Nephron progenitor cell (in vitro differentiated cells): ENCODE data around the gene DIRAS1.

Experiments
- DNase-seq: peaks from one replicate; pipeline ENCODE4 v3.0.0; 2021
- H3K27ac Mint-ChIP-seq: 2 replicates; pipeline ENCODE4 v1.8.0; 2021; ENCODE audit warnings: mild to moderate bottlenecking, moderate library complexity, mixed read lengths
- H3K27me3 Mint-ChIP-seq: 2 replicates; pipeline ENCODE4 v1.8.0; 2021; ENCODE audit warnings: mild to moderate bottlenecking, low read depth, mixed read lengths; ENCODE audit not compliant: poor library complexity
- H3K36me3 Mint-ChIP-seq: 2 replicates; pipeline ENCODE4 v1.8.0; 2021; ENCODE audit warnings: low read depth, mixed read lengths
- H3K4me1 Mint-ChIP-seq: 2 replicates; pipeline ENCODE4 v1.8.0; 2021; ENCODE audit warnings: mixed read lengths
- H3K4me3 Mint-ChIP-seq: 2 replicates; pipeline ENCODE4 v1.8.0; 2021; ENCODE audit warnings: mild to moderate bottlenecking, moderate library complexity, mixed read lengths
- H3K9me3 Mint-ChIP-seq: 2 replicates; pipeline ENCODE4 v1.8.0; 2021; ENCODE audit warnings: mild to moderate bottlenecking, moderate library complexity, mixed read lengths
- TF ChIP-seq, protein P1 (sequence below): fragments of 200-600 bp; sonication (generic); IDR thresholded peaks from 2 replicates; pipeline ENCODE4 v1.5.0; 2021; ENCODE audit warnings: antibody characterized with exemption

The DIRAS1 gene

DNA sequence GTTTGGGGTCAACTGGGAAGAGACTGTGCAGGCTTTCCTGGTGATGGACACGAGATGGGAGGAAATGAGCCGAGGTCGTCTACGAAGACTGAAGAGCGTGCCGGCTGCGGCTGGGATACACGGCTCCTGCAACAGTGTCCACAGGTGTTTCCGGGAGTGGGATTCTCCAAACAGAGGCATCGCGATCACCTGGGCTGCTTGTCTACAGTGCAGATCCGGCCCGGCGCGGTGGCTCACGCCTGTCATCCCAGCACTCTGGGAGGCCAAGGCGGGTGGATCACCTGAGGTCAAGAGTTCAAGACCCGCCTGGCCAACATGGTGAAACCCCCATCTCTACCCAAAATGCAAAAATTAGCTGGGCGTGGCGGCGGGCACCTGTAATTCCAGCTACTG is 30.3 kb upstream of the DIRAS1 start:
- H3K36me3 Mint-ChIP-seq, result peaks cover 11% of the 10 kb centered on the region
- H3K27ac Mint-ChIP-seq, result no peak overlapping the region
- TF ChIP-seq, protein P1, sequence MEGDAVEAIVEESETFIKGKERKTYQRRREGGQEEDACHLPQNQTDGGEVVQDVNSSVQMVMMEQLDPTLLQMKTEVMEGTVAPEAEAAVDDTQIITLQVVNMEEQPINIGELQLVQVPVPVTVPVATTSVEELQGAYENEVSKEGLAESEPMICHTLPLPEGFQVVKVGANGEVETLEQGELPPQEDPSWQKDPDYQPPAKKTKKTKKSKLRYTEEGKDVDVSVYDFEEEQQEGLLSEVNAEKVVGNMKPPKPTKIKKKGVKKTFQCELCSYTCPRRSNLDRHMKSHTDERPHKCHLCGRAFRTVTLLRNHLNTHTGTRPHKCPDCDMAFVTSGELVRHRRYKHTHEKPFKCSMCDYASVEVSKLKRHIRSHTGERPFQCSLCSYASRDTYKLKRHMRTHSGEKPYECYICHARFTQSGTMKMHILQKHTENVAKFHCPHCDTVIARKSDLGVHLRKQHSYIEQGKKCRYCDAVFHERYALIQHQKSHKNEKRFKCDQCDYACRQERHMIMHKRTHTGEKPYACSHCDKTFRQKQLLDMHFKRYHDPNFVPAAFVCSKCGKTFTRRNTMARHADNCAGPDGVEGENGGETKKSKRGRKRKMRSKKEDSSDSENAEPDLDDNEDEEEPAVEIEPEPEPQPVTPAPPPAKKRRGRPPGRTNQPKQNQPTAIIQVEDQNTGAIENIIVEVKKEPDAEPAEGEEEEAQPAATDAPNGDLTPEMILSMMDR, result no peak
- H3K4me3 Mint-ChIP-seq, result no peak overlapping the region
- no peaks in the 10 kb centered on the region for H3K4me1 Mint-ChIP-seq
- H3K9me3 Mint-ChIP-seq, result no peaks in the 10 kb centered on the region
- H3K27me3 Mint-ChIP-seq, result peaks cover 22% of the 10 kb centered on the region
- no peak for DNase-seq

DNA sequence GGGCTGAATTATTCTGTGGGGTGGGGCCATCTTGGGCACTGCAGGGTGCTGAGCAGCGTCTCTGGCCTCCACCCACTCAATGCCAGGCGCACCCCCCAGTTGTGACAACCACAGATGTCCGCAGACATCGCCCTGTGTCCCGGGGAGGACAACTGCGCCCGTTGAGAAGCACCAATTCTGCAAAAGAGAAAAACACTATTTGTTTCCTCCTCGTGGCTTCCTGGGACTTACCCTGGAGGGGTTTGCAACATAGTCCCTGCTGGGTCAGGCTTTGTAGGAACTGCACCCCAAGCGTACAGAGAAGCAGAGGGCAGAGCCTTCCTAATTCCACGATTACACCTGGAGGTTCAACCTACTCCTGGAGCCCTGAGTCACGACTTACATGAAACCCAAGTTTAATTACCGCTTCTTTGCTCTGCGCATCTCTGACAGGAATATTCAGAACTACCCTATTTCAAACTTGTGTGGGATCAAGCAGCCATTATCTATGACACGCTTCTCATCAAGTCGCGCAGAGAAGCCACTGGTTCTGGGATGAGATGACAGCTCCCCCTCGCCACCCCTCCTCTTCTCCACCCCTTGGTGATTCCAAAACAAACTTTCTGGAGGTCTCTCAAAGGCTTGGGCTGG is 29.8 kb upstream of the DIRAS1 start:
- H3K4me1 Mint-ChIP-seq, result no peaks in the 10 kb centered on the region

DNA sequence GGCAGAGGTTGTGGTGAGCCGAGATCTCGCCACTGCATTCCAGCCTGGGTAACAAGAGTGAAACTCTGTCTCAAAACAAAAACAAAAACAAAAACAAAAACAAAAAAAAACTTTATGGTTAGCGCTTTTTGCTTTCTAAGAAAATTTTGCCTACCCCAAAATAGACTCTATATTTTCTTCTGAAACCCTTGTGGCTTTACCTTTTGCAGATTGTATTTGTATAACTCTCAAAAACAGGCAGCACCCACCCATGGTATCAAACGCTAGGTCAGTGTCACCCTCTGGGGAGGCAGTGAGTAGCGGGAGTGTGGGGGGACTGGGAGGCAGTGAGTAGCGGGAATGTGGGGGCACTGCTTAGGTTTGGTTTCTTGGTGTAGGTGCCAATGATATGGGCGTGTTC is 26.2 kb upstream of the DIRAS1 start:
- H3K4me3 Mint-ChIP-seq, result no peak overlapping the region
- H3K4me1 Mint-ChIP-seq, result no peaks in the 10 kb centered on the region
- no peak for DNase-seq
- H3K36me3 Mint-ChIP-seq, result no peaks in the 10 kb centered on the region
- H3K9me3 Mint-ChIP-seq, result no peaks in the 10 kb centered on the region
- TF ChIP-seq, protein P1, result no peak
- H3K27me3 Mint-ChIP-seq, result peaks cover 60% of the 10 kb centered on the region
- H3K27ac Mint-ChIP-seq, result no peak overlapping the region

More for the DNA sequence above, 29.8 kb upstream of the DIRAS1 start:
- Mint-ChIP-seq H3K36me3 (peaks cover 6% of the 10 kb centered on the region), H3K27ac (no peak overlapping the region), H3K27me3 (peaks cover 26% of the 10 kb centered on the region), H3K4me3 (no peak overlapping the region), H3K9me3 (no peaks in the 10 kb centered on the region)
- DNase-seq, result no peak
- TF ChIP-seq, protein P1, result no peak

DNA sequence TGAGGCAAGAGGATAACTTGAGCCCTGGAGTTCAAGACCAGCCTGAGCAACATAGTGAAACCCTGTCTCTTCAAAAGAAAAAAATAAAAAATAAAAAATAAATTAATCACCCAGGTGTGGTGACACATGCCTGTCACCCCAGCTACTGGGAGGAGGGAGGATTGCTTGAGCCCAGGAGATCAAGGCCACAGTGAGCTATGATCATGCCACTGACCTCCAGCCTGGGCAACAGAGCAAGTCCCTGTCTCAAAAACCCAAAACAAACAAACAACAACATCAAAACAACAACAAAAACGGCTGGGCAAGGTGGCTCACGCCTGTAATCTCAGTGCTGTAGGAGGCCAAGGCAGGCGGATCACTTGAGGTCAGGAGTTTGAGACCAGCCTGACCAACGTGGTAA is 22.9 kb upstream of the DIRAS1 start:
- no peak for DNase-seq
- Mint-ChIP-seq H3K4me1 (peaks cover 4% of the 10 kb centered on the region), H3K27ac (no peak overlapping the region), H3K36me3 (no peaks in the 10 kb centered on the region), H3K4me3 (no peak overlapping the region), H3K27me3 (peaks cover 61% of the 10 kb centered on the region), H3K9me3 (no peaks in the 10 kb centered on the region)
- TF ChIP-seq, protein P1, result no peak

DNA sequence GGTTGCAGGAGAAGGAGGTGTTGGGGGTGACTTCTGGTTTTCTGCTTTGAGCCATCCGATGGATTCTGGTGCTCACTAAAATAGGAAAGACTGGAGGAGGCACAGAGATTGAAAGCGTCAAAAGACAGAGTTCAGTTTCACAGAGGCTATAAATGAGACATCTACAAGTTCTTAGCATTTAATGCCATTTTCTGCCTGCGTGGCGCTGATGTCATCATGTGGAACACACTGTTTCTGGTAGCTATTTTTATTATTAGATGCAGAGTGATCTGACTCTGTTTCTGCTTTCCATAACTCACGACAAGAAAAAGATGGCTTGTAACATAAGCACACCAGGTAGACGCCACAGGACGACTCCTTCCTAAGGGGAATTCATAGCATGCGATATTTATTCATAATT is 21.9 kb upstream of the DIRAS1 start:
- Mint-ChIP-seq H3K36me3 (peaks cover 4% of the 10 kb centered on the region), H3K4me3 (no peak overlapping the region), H3K4me1 (peaks cover 11% of the 10 kb centered on the region), H3K27me3 (peaks cover 54% of the 10 kb centered on the region), H3K9me3 (no peaks in the 10 kb centered on the region), H3K27ac (no peak overlapping the region)
- TF ChIP-seq, protein P1, result no peak
- DNase-seq, result no peak

DNA sequence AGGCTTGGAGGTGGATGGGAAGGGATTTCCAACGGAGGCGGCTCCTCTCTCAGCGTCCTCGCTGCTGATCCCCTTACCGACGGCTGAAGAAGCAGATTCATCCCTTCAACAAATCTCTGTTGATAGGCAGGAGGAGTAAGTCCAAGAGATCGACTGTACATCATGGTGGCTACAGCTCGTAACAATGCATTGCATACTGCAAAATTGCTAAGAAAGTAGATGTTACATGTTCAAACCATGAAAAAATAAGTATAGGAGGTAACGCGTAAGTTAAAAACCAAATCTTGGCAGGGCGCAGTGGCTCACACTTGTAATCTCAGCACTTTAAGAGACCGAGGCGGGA is 19.1 kb upstream of the DIRAS1 start:
- Mint-ChIP-seq H3K4me3 (peak overlapping the region; percentile 86), H3K36me3 (peaks cover 28% of the 10 kb centered on the region), H3K4me1 (peaks cover 11% of the 10 kb centered on the region), H3K27ac (no peak overlapping the region), H3K27me3 (peaks cover 34% of the 10 kb centered on the region), H3K9me3 (no peaks in the 10 kb centered on the region)
- TF ChIP-seq, protein P1, result no peak
- no peak for DNase-seq
